ENCODE measurements around the gene RFTN1.

GRCh38 chr3:16378920-16379319, 134.6 kb downstream of the RFTN1 start:
- TF ChIP-seq CTCF (conservative IDR thresholded peaks at IDR 0.05; ENCODE audit: low read length) = no peak
- no peak for TF ChIP-seq EZH2phosphoT487 (IDR thresholded peaks at IDR 0.05; ENCODE audit: borderline replicate concordance, low read depth, low read length)

All from OCI-LY7 (cell line).